Body of pancreas (tissue), 4 donors: ENCODE results near the gene VMP1. TPM values are rescaled to one million over a fixed set of nuclear protein-coding genes. Genes with fewer than 3 reads are reported as not detected.
"Not testable (repeated sequence)": the region's sequence is repeated elsewhere in the genome, so short reads cannot be mapped to it uniquely, and the experiment has no call there.

ENCODE experiments used
- ATAC-seq: fragments of 150-250 bp; one replicate; pipeline ENCODE4 v1.9.1; 2016
- DNase-seq, 4 donors: peaks; one replicate each; pipeline ENCODE4 v3.0.0-alpha.2; 2019
- H3K27ac ChIP-seq, 4 donors: fragments of 200-600 bp; sonication (generic); 1 replicate in 3 of 4; 2 replicates in 1 of 4; pipeline versions ENCODE4 v1.5.1 to v1.6.1; 2016 to 2019; ENCODE audit warnings: mild to moderate bottlenecking in 1 of 4, mixed read lengths in 1 of 4, moderate library complexity in 1 of 4
- H3K27me3 ChIP-seq, 2 donors: fragments of 200-600 bp; sonication (generic); one replicate each; pipeline ENCODE4 v1.6.0; 2016; ENCODE audit warnings: mild to moderate bottlenecking in 1 of 2
- H3K36me3 ChIP-seq, 2 donors: fragments of 200-600 bp; sonication (generic); replicated peaks in 1 of 2; 2 replicates each; pipeline ENCODE4 v1.5.1; 2016; ENCODE audit warnings: low read depth in 2 of 2; ENCODE audit not compliant: insufficient read depth in 1 of 2
- H3K4me1 ChIP-seq: fragments of 200-600 bp; sonication (generic); one replicate; pipeline ENCODE4 v1.6.0; 2016
- H3K4me3 ChIP-seq, 2 donors: fragments of 200-600 bp; sonication (generic); 1 replicate in 1 of 2; 2 replicates in 1 of 2; pipeline ENCODE4 v1.5.1; 2016 to 2019
- H3K9me3 ChIP-seq, 3 donors: fragments of 200-600 bp; sonication (generic); 1 replicate in 2 of 3; 2 replicates in 1 of 3; pipeline ENCODE4 v1.5.1; 2016
- POLR2A ChIP-seq, 3 donors: fragments of 450-650 bp; IDR thresholded peaks; one replicate each; pipeline ENCODE4 v1.6.1; 2016; ENCODE audit warnings: antibody characterized with exemption in 3 of 3, mild to moderate bottlenecking in 2 of 3
- WGBS, 2 donors: methylation state at CpG; one replicate each; pipeline ENCODE4 v1.1.5; 2017; 5-methylcytosine and 5-hydroxymethylcytosine counted together
- intact Hi-C: fragments of 100-400 bp; cut with DNase I; formaldehyde crosslinking; loops from one replicate; pipeline ENCODE4 v1.15.1; 2023
- total RNA-seq, 2 donors: library from RNA; depleted of rRNA; stranded (reverse); fragments of >200 nt; gene quantifications; one replicate each; pipeline ENCODE4 v1.1.0, GENCODE V29; 2016
- TF ChIP-seq, protein P1 (sequence below), 7 experiments: fragments of 450-650 bp in 4 of 7; fragments of 200-600 bp in 3 of 7; sonication (generic) in 3 of 7; IDR thresholded peaks; one replicate each; pipeline ENCODE4 v1.5.1; 2016 to 2019; ENCODE audit warnings: antibody characterized with exemption in 7 of 7

Gene VMP1
- total RNA-seq, 2 donors from 2014 or later = 174 to 259 TPM

DNA sequence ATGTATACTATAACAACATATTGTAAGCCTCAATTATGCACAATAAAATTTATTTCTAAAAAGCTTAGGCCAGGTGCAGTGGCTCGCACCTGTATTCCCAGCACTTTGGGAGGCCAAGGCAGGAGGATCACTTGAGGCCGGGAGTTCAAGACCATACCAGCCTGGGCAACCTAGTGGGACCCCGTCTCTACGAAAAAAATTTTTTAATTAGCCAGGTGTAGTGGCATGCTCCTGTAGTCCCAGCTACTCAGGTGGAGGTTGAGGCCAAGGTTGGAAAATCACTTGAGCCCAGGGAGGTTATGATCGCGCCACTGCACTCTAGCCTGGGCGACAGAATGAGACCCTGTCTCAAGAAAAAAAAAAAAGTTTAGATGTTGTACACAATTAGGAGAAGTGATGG lies 45.5 kb downstream of the VMP1 start:
- 75 to 92% methylated on average over 6 to 7 of the region's 7 CpGs for WGBS, 2 donors
- intact Hi-C loops = no loop called here
- DNase-seq (no peak), ATAC-seq (no peak)
- H3K9me3 ChIP-seq = no peaks in the 10 kb centered on the region
- H3K4me3 ChIP-seq = no peak overlapping the region
- peaks cover 27% of the 10 kb centered on the region for H3K4me1 ChIP-seq
- no peaks in the 10 kb centered on the region for H3K36me3 ChIP-seq
- H3K27ac ChIP-seq = peak overlapping the region in 1 of 4 donors; percentile 79
- no peaks in the 10 kb centered on the region for H3K27me3 ChIP-seq
- TF ChIP-seq, protein P1, sequence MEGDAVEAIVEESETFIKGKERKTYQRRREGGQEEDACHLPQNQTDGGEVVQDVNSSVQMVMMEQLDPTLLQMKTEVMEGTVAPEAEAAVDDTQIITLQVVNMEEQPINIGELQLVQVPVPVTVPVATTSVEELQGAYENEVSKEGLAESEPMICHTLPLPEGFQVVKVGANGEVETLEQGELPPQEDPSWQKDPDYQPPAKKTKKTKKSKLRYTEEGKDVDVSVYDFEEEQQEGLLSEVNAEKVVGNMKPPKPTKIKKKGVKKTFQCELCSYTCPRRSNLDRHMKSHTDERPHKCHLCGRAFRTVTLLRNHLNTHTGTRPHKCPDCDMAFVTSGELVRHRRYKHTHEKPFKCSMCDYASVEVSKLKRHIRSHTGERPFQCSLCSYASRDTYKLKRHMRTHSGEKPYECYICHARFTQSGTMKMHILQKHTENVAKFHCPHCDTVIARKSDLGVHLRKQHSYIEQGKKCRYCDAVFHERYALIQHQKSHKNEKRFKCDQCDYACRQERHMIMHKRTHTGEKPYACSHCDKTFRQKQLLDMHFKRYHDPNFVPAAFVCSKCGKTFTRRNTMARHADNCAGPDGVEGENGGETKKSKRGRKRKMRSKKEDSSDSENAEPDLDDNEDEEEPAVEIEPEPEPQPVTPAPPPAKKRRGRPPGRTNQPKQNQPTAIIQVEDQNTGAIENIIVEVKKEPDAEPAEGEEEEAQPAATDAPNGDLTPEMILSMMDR (IDR thresholded peaks at IDR 0.05) = no peak
- no peak for TF ChIP-seq POLR2A (IDR thresholded peaks at IDR 0.05)

DNA sequence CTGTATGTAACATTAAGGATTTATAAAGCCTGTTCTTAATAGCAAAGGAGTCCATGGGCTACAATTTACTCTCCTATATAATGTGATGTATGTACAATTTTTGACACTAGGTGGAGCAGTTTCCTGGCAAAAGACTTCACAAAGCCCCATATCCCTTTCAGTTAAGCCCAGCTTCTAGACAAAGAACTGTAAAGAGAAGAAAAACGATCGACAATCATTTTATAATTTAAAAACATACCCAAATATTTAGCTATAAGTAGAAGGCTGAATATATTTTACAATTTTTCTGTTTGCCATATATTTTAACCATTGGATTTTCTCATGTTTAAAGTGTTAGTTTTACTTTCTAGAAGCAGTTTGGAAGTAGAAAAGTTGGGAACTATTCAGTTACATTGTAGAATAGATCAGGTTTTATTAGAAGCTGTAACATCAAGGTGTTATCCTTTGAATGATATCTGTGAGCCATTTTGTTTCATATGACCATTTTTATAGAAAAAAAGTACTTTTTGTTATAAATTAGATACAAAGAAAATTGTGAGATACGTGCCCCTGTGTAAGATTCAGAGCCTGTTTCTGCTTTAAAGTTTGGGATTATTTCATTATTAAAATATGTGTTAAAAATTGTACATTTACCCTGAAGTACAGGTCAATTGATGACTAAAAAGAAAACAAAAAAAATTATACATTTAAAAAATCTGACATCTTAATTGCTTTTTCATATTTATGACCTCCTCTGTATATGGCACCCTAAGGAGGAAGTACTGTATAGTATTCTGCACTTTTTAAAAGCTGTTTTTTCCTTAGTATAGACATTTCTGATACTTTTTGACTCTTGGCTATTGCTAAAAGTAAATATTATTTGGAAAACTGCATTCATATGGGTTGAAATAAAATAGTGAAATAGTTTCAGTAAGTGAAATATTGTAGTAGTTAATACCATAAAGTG lies 46.3 kb downstream of the VMP1 start:
- DNase-seq = peak in 2 of 4 donors; percentile 34 to 56
- no peak for TF ChIP-seq POLR2A (IDR thresholded peaks at IDR 0.05)
- TF ChIP-seq, protein P1 (IDR thresholded peaks at IDR 0.05) = peak; percentile 40 to 88 (median 79)
- WGBS, 2 donors = 26 to 32% methylated on average over 3 of the region's 3 CpGs
- H3K27ac ChIP-seq = peak overlapping the region; percentile 5 to 79 (median 42)
- peak; percentile 96 for ATAC-seq
- no peaks in the 10 kb centered on the region for H3K9me3 ChIP-seq
- H3K27me3 ChIP-seq = no peaks in the 10 kb centered on the region
- H3K36me3 ChIP-seq = no peaks in the 10 kb centered on the region
- intact Hi-C loops = no loop called here
- H3K4me1 ChIP-seq = peaks cover 27% of the 10 kb centered on the region
- H3K4me3 ChIP-seq = no peak overlapping the region

DNA sequence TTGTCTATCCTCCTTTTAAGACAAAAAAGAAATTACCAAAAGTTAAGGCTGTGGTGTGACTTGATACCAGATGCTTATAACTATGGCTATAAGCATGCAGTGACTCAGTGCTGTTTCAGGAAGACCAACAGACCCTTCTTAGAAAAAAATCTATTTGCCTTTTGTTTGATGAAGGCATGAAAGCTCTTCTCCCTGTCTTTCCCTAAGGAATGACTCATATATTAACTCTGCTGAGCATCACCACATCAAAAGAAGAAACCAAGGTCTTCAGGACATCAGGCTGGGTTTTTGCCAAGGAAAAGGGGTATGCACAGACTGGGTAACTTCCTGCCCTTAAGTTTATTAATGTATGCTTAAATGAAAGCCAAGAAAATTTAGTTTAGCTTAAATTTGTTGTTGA lies 47.1 kb downstream of the VMP1 start:
- no peaks in the 10 kb centered on the region for H3K27me3 ChIP-seq
- intact Hi-C loops = no loop called here
- no peaks in the 10 kb centered on the region for H3K36me3 ChIP-seq
- TF ChIP-seq, protein P1 (IDR thresholded peaks at IDR 0.05) = no peak
- H3K4me1 ChIP-seq = peaks cover 27% of the 10 kb centered on the region
- no peak for DNase-seq
- ATAC-seq = no peak
- peak overlapping the region in 3 of 4 donors; percentile 25 to 79 (median 47) for H3K27ac ChIP-seq
- no peaks in the 10 kb centered on the region for H3K9me3 ChIP-seq
- no peak overlapping the region for H3K4me3 ChIP-seq

DNA sequence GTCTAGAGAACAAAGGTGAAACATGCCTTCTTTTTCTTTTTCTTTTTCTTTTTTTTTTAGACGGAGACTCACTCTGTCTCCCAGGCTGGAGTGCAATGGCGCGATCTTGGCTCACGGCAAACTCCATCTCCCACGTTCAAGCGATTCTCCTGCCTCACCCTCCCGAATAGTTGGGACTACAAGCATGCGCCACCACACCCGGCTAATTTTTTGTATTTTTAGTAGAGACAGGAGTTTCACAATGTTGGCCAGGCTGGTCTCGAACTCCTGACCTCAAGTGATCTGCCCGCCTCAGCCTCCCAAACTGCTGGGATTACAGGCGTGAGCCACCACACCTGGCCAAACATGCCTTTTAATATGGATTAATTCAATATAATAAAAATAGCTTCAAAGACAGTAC lies 47.6 kb downstream of the VMP1 start:
- H3K4me3 ChIP-seq, H3K27me3 ChIP-seq, H3K9me3 ChIP-seq, H3K36me3 ChIP-seq, intact Hi-C loops, ATAC-seq, DNase-seq: not testable (repeated sequence)
- H3K4me1 ChIP-seq = peaks cover 27% of the 10 kb centered on the region
- 96 to 97% methylated on average over 12 of the region's 12 CpGs for WGBS, 2 donors
- peak overlapping the region in 3 of 4 donors; percentile 25 to 79 (median 47) for H3K27ac ChIP-seq

DNA sequence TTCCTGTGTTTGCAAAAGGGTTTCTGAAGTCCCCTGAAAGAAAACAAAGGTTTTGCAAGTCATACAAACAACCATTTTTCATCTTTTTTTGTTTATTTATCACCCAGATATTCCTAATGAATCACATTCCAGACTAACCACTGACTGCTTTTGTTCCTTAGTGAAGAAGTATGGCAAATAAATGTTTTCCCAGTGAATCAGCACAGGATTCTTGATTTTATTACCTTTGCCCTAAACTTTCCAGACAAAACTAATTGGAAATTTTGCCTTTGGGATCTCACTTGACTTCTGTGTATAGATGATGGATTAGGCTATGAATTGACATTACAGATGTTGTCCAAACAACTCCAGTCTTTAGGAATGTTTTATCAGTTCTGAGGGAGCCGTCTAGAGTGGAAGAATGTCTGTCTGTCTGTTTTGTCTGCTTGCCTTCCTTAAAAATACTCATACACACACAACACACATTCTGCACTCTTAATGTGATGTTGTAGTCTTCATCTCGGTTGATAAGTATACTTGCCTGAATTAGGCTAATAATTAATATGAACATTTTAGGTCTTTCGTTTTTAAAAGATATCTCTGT lies 48.9 kb downstream of the VMP1 start:
- intact Hi-C loops = no loop called here
- DNase-seq = no peak
- TF ChIP-seq POLR2A (IDR thresholded peaks at IDR 0.05) = no peak
- TF ChIP-seq, protein P1 (IDR thresholded peaks at IDR 0.05) = no peak

More for the DNA sequence above, 48.9 kb downstream of the VMP1 start:
- WGBS, 2 donors = 18 to 22% methylated on average over 3 of the region's 3 CpGs
- no peak for ATAC-seq
- Histone ChIP-seq H3K9me3 (no peaks in the 10 kb centered on the region), H3K27me3 (no peaks in the 10 kb centered on the region), H3K4me3 (no peak overlapping the region), H3K4me1 (peaks cover 29% of the 10 kb centered on the region), H3K27ac (peak overlapping the region; percentile 57 to 79 (median 62)), H3K36me3 (no peaks in the 10 kb centered on the region)
